IMR-90 (cell line): ENCODE measurements around the gene RCAN2.

Experiments used
- CTCF ChIP-seq: conservative IDR thresholded peaks from 2 replicates; pipeline ENCODE4 v1.5.1; 2012; ENCODE audit warnings: mild to moderate bottlenecking, low read depth, low read length, improper control_type of control experiment
- ELK1 ChIP-seq: fragments of 150-350 bp; IDR thresholded peaks from 2 replicates; pipeline ENCODE4 v1.6.1; 2016; ENCODE audit warnings: low read depth, mild to moderate bottlenecking, low read length, moderate library complexity, borderline replicate concordance
- FOS ChIP-seq: fragments of 150-350 bp; IDR thresholded peaks from 2 replicates; pipeline ENCODE4 v1.6.1; 2016; ENCODE audit warnings: low read depth, low read length
- MAFK ChIP-seq: IDR thresholded peaks from 2 replicates; pipeline ENCODE4 v1.6.1; 2012; ENCODE audit warnings: low read depth, low read length, improper control_type of control experiment
- MAZ ChIP-seq: IDR thresholded peaks from 2 replicates; pipeline ENCODE4 v1.6.1; 2012; ENCODE audit warnings: low read depth, mild to moderate bottlenecking, low read length, improper control_type of control experiment, moderate library complexity, borderline replicate concordance
- MXI1 ChIP-seq: IDR thresholded peaks from 2 replicates; pipeline ENCODE4 v1.6.1; 2012; ENCODE audit warnings: low read depth, mild to moderate bottlenecking, low read length, moderate library complexity, borderline replicate concordance
- POLR2A ChIP-seq: IDR thresholded peaks from 2 replicates; pipeline ENCODE4 v1.6.1; 2012; ENCODE audit warnings: mild to moderate bottlenecking, low read depth, low read length
- RAD21 ChIP-seq: IDR thresholded peaks from 2 replicates; pipeline ENCODE4 v1.6.1; 2012; ENCODE audit warnings: low read length, improper control_type of control experiment
- RCOR1 ChIP-seq: IDR thresholded peaks from 2 replicates; pipeline ENCODE4 v1.6.1; 2012; ENCODE audit warnings: mild to moderate bottlenecking, low read length, improper control_type of control experiment; ENCODE audit not compliant: insufficient replicate concordance
- RFX5 ChIP-seq: IDR thresholded peaks from 2 replicates; pipeline ENCODE4 v1.8.0; 2012; ENCODE audit warnings: low read depth, mild to moderate bottlenecking, low read length, moderate library complexity
- SMC3 ChIP-seq: fragments of 150-350 bp; IDR thresholded peaks from 2 replicates; pipeline ENCODE4 v1.6.1; 2016; ENCODE audit warnings: low read depth, mild to moderate bottlenecking, antibody characterized with exemption, low read length, moderate library complexity
- USF2 ChIP-seq: fragments of 150-350 bp; IDR thresholded peaks from 2 replicates; pipeline ENCODE4 v1.6.1; 2017; ENCODE audit warnings: mild to moderate bottlenecking, antibody characterized with exemption, low read length, low read depth

- TF ChIP-seq USF2 (no peak), CTCF (no peak), RCOR1 (no peak), POLR2A (no peak), FOS (no peak), SMC3 (no peak), RAD21 (no peak), RFX5 (no peak), MAZ (no peak), ELK1 (no peak), MAFK (no peak), MXI1 (no peak)
These were observed 257.1 kb downstream of the RCAN2 start for GRCh38 chr6:46234156-46234556.
